K562 (cell line): ENCODE results near the gene WFIKKN2. TPM values are rescaled to one million over a fixed set of nuclear protein-coding genes. Genes with fewer than 3 reads are reported as not detected.

Experiments
- ATAC-seq: fragments of 200-7000 bp; cut with Tn5 transposase; 3 replicates; pipeline ENCODE4 v1.9.1; 2020; ENCODE audit warnings: moderate library complexity
- BruUV-seq: library from RNA; stranded (reverse); fragments of 400-500 nt; replicated peaks from 2 replicates; lab custom pipeline; 2021; lab: Mats Ljungman, UMichigan
- CTCF ChIA-PET: fragments of 300-600 bp; formaldehyde crosslinking; extraction: SDS; loops from one replicate; lab custom pipeline; 2021; ENCODE audit warnings: low intra/inter-chr PET ratio; lab: Yijun Ruan, JAX
- POLR2A ChIA-PET: fragments of 300-600, 350-650 bp; sonication (Branson Sonifier 250); formaldehyde crosslinking; extraction: SDS; loops from one replicate; lab custom pipeline; 2021; ENCODE audit warnings: antibody characterized with exemption, inconsistent platforms; lab: Yijun Ruan, JAX
- DNase-seq, 4 experiments: peaks; one replicate each; pipeline versions ENCODE4 v3.0.0 to v3.0.0-alpha.2; 2011 to 2018; ENCODE audit warnings: low spot score in 3 of 4, mixed read lengths in 3 of 4; ENCODE audit errors: extremely low read depth in 1 of 4
- FAIRE-seq: peaks from 2 replicates; lab custom pipeline; 2011; peaks lifted over from hg19 to GRCh38; lab: Jason Lieb, UNC
- H2AFZ ChIP-seq: 2 replicates; pipeline ENCODE4 v1.6.0; 2011; ENCODE audit warnings: low read depth, low read length, control low read depth, inconsistent platforms
- H3K27ac ChIP-seq: fragments of 200-600 bp; 3 replicates; pipeline ENCODE4 v1.8.0; 2011; ENCODE audit warnings: low read depth, mild to moderate bottlenecking, control low read depth, inconsistent platforms, low read length, moderate library complexity, mixed read lengths; ENCODE audit errors: extremely low read depth
- H3K27me3 ChIP-seq, 2 experiments: fragments of 300-600 bp in 1 of 2; 2 replicates in 1 of 2; 3 replicates in 1 of 2; pipeline versions ENCODE4 v1.6.0 to v1.8.0; 2011; ENCODE audit warnings: inconsistent platforms in 2 of 2, low read length in 2 of 2, mild to moderate bottlenecking in 1 of 2, mixed read lengths in 1 of 2, moderate library complexity in 1 of 2; ENCODE audit not compliant: control insufficient read depth in 2 of 2, insufficient read depth in 2 of 2
- H3K36me3 ChIP-seq: fragments of 300-600 bp; 3 replicates; pipeline ENCODE4 v1.8.0; 2011; ENCODE audit warnings: mild to moderate bottlenecking, low read length, inconsistent platforms; ENCODE audit not compliant: control insufficient read depth, insufficient read depth
- H3K4me1 ChIP-seq, 2 experiments: fragments of 200-600 bp in 1 of 2; replicated peaks in 1 of 2; 2 replicates in 1 of 2; 3 replicates in 1 of 2; pipeline versions ENCODE4 v1.5.1 to v1.8.0; 2011; ENCODE audit warnings: inconsistent platforms in 2 of 2, low read length in 2 of 2, mild to moderate bottlenecking in 1 of 2, mixed read lengths in 1 of 2, moderate library complexity in 1 of 2; ENCODE audit not compliant: control insufficient read depth in 2 of 2, insufficient read depth in 2 of 2
- H3K4me2 ChIP-seq: 2 replicates; pipeline ENCODE4 v1.6.1; 2011; ENCODE audit warnings: low read length, control low read depth, inconsistent platforms, mixed read lengths; ENCODE audit not compliant: insufficient read depth
- H3K4me3 ChIP-seq: fragments of 200-600 bp; sonication (generic), shearing (Covaris generic); 2 replicates; pipeline ENCODE4 v1.5.1; 2016; ENCODE audit warnings: control low read depth, inconsistent platforms
- H3K79me2 ChIP-seq: fragments of 200-600 bp; 3 replicates; pipeline ENCODE4 v1.8.0; 2011; ENCODE audit warnings: low read length, inconsistent platforms; ENCODE audit not compliant: control insufficient read depth, insufficient read depth
- H3K9ac ChIP-seq, 2 experiments: 2 replicates each; pipeline versions ENCODE4 v1.6.0 to v1.6.1; 2011; ENCODE audit warnings: low read depth in 2 of 2, low read length in 2 of 2, control low read depth in 1 of 2, inconsistent platforms in 1 of 2, mild to moderate bottlenecking in 1 of 2, mixed read lengths in 1 of 2; ENCODE audit not compliant: insufficient read depth in 1 of 2
- H3K9me1 ChIP-seq: one replicate; pipeline ENCODE4 v1.6.0; 2011; ENCODE audit warnings: inconsistent platforms, mild to moderate bottlenecking, low read length, moderate library complexity; ENCODE audit not compliant: control insufficient read depth, insufficient read depth
- H3K9me3 ChIP-seq: replicated peaks from 2 replicates; pipeline ENCODE4 v1.5.1; 2011; ENCODE audit warnings: low read depth, low read length, inconsistent platforms; ENCODE audit not compliant: control insufficient read depth, insufficient read depth
- H4K20me1 ChIP-seq: replicated peaks from 2 replicates; pipeline ENCODE4 v1.6.1; 2011; ENCODE audit warnings: low read length, inconsistent platforms, mixed read lengths; ENCODE audit not compliant: control insufficient read depth, insufficient read depth
- GABPA ChIP-seq: fragments of 200-800 bp; sonication (Bioruptor generic); conservative IDR thresholded peaks from 2 replicates; pipeline ENCODE4 v1.6.1; 2016; ENCODE audit warnings: low read depth, missing genetic modification characterization, missing compliant biosample characterization
- KDM1A ChIP-seq, 2 experiments: fragments of 450-650 bp; IDR thresholded peaks; 2 replicates each; pipeline ENCODE4 v1.6.1; 2016; ENCODE audit warnings: mild to moderate bottlenecking in 2 of 2
- NCOA4 ChIP-seq: fragments of 450-650 bp; IDR thresholded peaks from 2 replicates; pipeline ENCODE4 v1.6.1; 2018; ENCODE audit warnings: mild to moderate bottlenecking; ENCODE audit not compliant: partially characterized antibody
- RAD21 ChIP-seq, 2 experiments: fragments of 250-450 bp in 1 of 2; fragments of 450-650 bp in 1 of 2; sonication (Bioruptor Pico) in 1 of 2; formaldehyde crosslinking in 1 of 2; IDR thresholded peaks in 1 of 2; conservative IDR thresholded peaks in 1 of 2; 2 replicates each; pipeline versions ENCODE4 v1.4.0 to v1.8.0; 2020 to 2022; ENCODE audit warnings: mild to moderate bottlenecking in 2 of 2, moderate library complexity in 1 of 2
- ZNF644 ChIP-seq: fragments of 200-800 bp; sonication (Bioruptor generic); IDR thresholded peaks from 2 replicates; pipeline ENCODE4 v1.6.1; 2016; ENCODE audit warnings: low read depth, missing genetic modification characterization, missing compliant biosample characterization
- WGBS: fragments of 100-300 bp; shearing (Covaris generic); methylation state at CpG from one replicate; pipeline ENCODE4 v1.1.6; 2016; ENCODE audit warnings: low coverage, mixed read lengths; ENCODE audit not compliant: insufficient coverage; ENCODE audit errors: missing lambda C conversion rate; 5-methylcytosine and 5-hydroxymethylcytosine counted together
- in situ Hi-C: fragments of 300-500 bp; cut with MboI; formaldehyde crosslinking; loops from 4 replicates; pipeline ENCODE4 v1.15.0; 2018; ENCODE audit warnings: inconsistent platforms, mixed read lengths
- intact Hi-C: fragments of 100-400 bp; cut with micrococcal nuclease; formaldehyde crosslinking; loops from 2 replicates; pipeline ENCODE4 v1.14.2; 2022
- polyA plus RNA-seq, 8 experiments: library from polyadenylated mRNA; depleted of rRNA in 4 of 8; stranded (reverse) in 5 of 8; unstranded in 3 of 8; fragments of >200 nt; fragmentation: Nextera tagmentation in 2 of 8; fragmentation: Illumina TruSeq in 1 of 8; extraction: Ambion mirVana in 2 of 8; extraction: Trizol in 1 of 8; gene quantifications; 2 replicates each; pipeline versions ENCODE4 v1.2.1 to v1.2.3, GENCODE V29; 2011 to 2014; ENCODE audit warnings: inconsistent platforms in 1 of 8, missing spikeins in 1 of 8
- total RNA-seq, 7 experiments: library from RNA; depleted of rRNA in 6 of 7; stranded (reverse); fragments of >200 nt in 6 of 7; fragmentation: Illumina TruSeq in 2 of 7; extraction: Trizol in 2 of 7; gene quantifications; 2 replicates each; pipeline versions ENCODE4 v1.2.1 to v1.2.3, GENCODE V29; 2011 to 2021; ENCODE audit warnings: low replicate concordance in 1 of 7

WFIKKN2 gene
- total and polyA plus RNA-seq, 9 of the 15 experiments (the other 6 are each of a cell fraction or from before 2014, with no cell fraction given): 0.07 TPM; not detected in 8

GRCh38 chr17:50868140-50868438, 32.7 kb downstream of the WFIKKN2 start:
- DNase-seq: no peak
- Histone ChIP-seq H3K4me1 (peaks cover 12 to 13% of the 10 kb centered on the region in 2 experiments; a peak in 4 of 5 replicates), H2AFZ (peak overlapping the region; percentile 94), H3K36me3 (peaks cover 8% of the 10 kb centered on the region), H3K9ac (peak overlapping the region in 1 of 2 experiments; percentile 77; a peak in 2 of 4 replicates), H3K9me1 (no peaks in the 10 kb centered on the region), H3K4me2 (peak overlapping the region; percentile 96; the same call in 1 of the 2 replicates), H3K27ac (peak overlapping the region; percentile 88), H3K9me3 (no peaks in the 10 kb centered on the region), H3K27me3 (no peaks in the 10 kb centered on the region), H3K4me3 (peak overlapping the region; percentile 88), H4K20me1 (peaks cover 9% of the 10 kb centered on the region), H3K79me2 (peaks cover 32% of the 10 kb centered on the region)
- FAIRE-seq: no peak
- TF ChIP-seq ZNF644 (tag) (0 out of 2 replicates have a peak, but pooled peaks have one; percentile 9), GABPA (tag) (0 out of 2 replicates have a peak, but pooled peaks have one; percentile 5), KDM1A (IDR thresholded peaks at IDR 0.05) (no peak), NCOA4 (no peak), RAD21 (CRISPR knock-in tag; conservative IDR thresholded peaks at IDR 0.05 in 1 of 2, IDR thresholded peaks at IDR 0.05 in 1 of 2) (no peak)
- 0% methylated on average over 1 of the region's 1 CpG for WGBS
- intact Hi-C loops: loop anchor here (5.0 kb wide), 1 partner anchor 299 kb away; the partner anchor contains the start of gene NME2
- POLR2A ChIA-PET: interaction anchor here (1.0 to 7.7 kb wide), 4 partner anchors 10 to 82 kb away, joined by 3 to 207 read pairs (median 32); no protein-coding TSS in a partner anchor
- in situ Hi-C loops: loop anchor here (10.0 kb wide), 1 partner anchor 287 kb away; the partner anchor contains the start of gene NME1
- no peak for ATAC-seq
- BruUV-seq: no TSS peak
- CTCF ChIA-PET: no interaction called here
